SK-N-MC (cell line): ENCODE data around the gene UTS2B.

Experiments
- EZH2 ChIP-seq: fragments of 200-600 bp; sonication (generic); IDR thresholded peaks from one replicate; pipeline ENCODE4 v1.6.1; 2017; ENCODE audit warnings: antibody characterized with exemption
- FOXP2 ChIP-seq: optimal IDR thresholded peaks from 2 replicates; pipeline ENCODE3; 2011; ENCODE audit warnings: mild to moderate bottlenecking, moderate library complexity; ENCODE audit not compliant: insufficient read depth; ENCODE audit errors: extremely low read length, control extremely low read depth
- POLR2AphosphoS5 ChIP-seq: IDR thresholded peaks from 2 replicates; pipeline ENCODE4 v1.6.1; 2012; ENCODE audit warnings: mild to moderate bottlenecking, low read depth, low read length, borderline replicate concordance

GRCh38 chr3:191324936-191325335, 5.4 kb downstream of the UTS2B start:
- no peak for TF ChIP-seq FOXP2
- TF ChIP-seq POLR2AphosphoS5, result no peak
- no peak for TF ChIP-seq EZH2
